Endothelial cell (in vitro differentiated cells): ENCODE results near the gene HYAL1. TPM values are rescaled to one million over a fixed set of nuclear protein-coding genes. Genes with fewer than 3 reads are reported as not detected.

Experiments
- DNase-seq: peaks from one replicate; pipeline ENCODE4 v3.0.0; 2021; ENCODE audit warnings: low spot score
- H3K27ac Mint-ChIP-seq: one replicate; pipeline ENCODE4 v1.8.0; 2021; ENCODE audit warnings: mixed read lengths, inconsistent platforms; ENCODE audit not compliant: unreplicated experiment
- H3K27me3 Mint-ChIP-seq: one replicate; pipeline ENCODE4 v1.8.0; 2021; ENCODE audit warnings: mild to moderate bottlenecking, moderate library complexity, mixed read lengths, inconsistent platforms; ENCODE audit not compliant: unreplicated experiment
- H3K36me3 Mint-ChIP-seq: one replicate; pipeline ENCODE4 v1.8.0; 2021; ENCODE audit warnings: mild to moderate bottlenecking, low read depth, mixed read lengths, inconsistent platforms; ENCODE audit not compliant: unreplicated experiment
- H3K4me1 Mint-ChIP-seq: one replicate; pipeline ENCODE4 v1.8.0; 2021; ENCODE audit warnings: mild to moderate bottlenecking, mixed read lengths, inconsistent platforms; ENCODE audit not compliant: unreplicated experiment
- H3K4me3 Mint-ChIP-seq: one replicate; pipeline ENCODE4 v1.8.0; 2021; ENCODE audit warnings: mild to moderate bottlenecking, mixed read lengths, inconsistent platforms; ENCODE audit not compliant: unreplicated experiment
- H3K9me3 Mint-ChIP-seq: one replicate; pipeline ENCODE4 v1.8.0; 2021; ENCODE audit warnings: mixed read lengths, inconsistent platforms; ENCODE audit not compliant: unreplicated experiment
- CTCF ChIP-seq: fragments of 200-600 bp; sonication (generic); IDR thresholded peaks from one replicate; pipeline ENCODE4 v1.5.0; 2021; ENCODE audit warnings: antibody characterized with exemption; ENCODE audit not compliant: unreplicated experiment
- total RNA-seq: library from RNA; stranded (reverse); fragmentation: NEBNext Ultra II Directional; extraction: Animal tissue kit (Norgen Biotek cat#: 25700); gene quantifications from one replicate; pipeline ENCODE4 v1.2.1, GENCODE V29; 2021; ENCODE audit not compliant: unreplicated experiment

HYAL1 gene
- total RNA-seq, 1 donor from 2014 or later, result 1.6 TPM

GRCh38 chr3:50268703-50269451 lies 34.5 kb downstream of the HYAL1 start, which contains the start of gene SEMA3B:
Gene SEMA3B (plus strand): TSS chr3:50269147. CDS start chr3:50269241, 94 bp downstream.
- no peaks in the 10 kb centered on the region for H3K9me3 Mint-ChIP-seq
- no peak for DNase-seq
- H3K4me3 Mint-ChIP-seq, result no peak within 1 kb of the TSS
- H3K36me3 Mint-ChIP-seq, result peaks cover 9% of the 10 kb centered on the region
- no peak for TF ChIP-seq CTCF
- peaks cover 33% of the 10 kb centered on the region for H3K27me3 Mint-ChIP-seq
- H3K4me1 Mint-ChIP-seq, result peaks cover 7% of the 10 kb centered on the region
- H3K27ac Mint-ChIP-seq, result peak within 1 kb of the TSS; percentile 41

GRCh38 chr3:50268276-50268675 lies 35.1 kb downstream of the HYAL1 start:
- TF ChIP-seq CTCF, result no peak
- H3K9me3 Mint-ChIP-seq, result no peaks in the 10 kb centered on the region
- peaks cover 7% of the 10 kb centered on the region for H3K4me1 Mint-ChIP-seq
- H3K36me3 Mint-ChIP-seq, result peaks cover 9% of the 10 kb centered on the region
- DNase-seq, result no peak
- peaks cover 36% of the 10 kb centered on the region for H3K27me3 Mint-ChIP-seq
- no peak overlapping the region for H3K27ac Mint-ChIP-seq
- H3K4me3 Mint-ChIP-seq, result no peak overlapping the region

GRCh38 chr3:50267280-50267913 lies 36.0 kb downstream of the HYAL1 start:
- H3K27ac Mint-ChIP-seq, result no peak overlapping the region
- TF ChIP-seq CTCF, result no peak
- peaks cover 7% of the 10 kb centered on the region for H3K4me1 Mint-ChIP-seq
- no peaks in the 10 kb centered on the region for H3K9me3 Mint-ChIP-seq
- H3K27me3 Mint-ChIP-seq, result peaks cover 38% of the 10 kb centered on the region
- no peak overlapping the region for H3K4me3 Mint-ChIP-seq
- DNase-seq, result no peak
- peaks cover 9% of the 10 kb centered on the region for H3K36me3 Mint-ChIP-seq

- H3K4me1 Mint-ChIP-seq, result peaks cover 7% of the 10 kb centered on the region
Measured at GRCh38 chr3:50266836-50267235, 36.5 kb downstream of the HYAL1 start.

More at GRCh38 chr3:50266836-50267235, 36.5 kb downstream of the HYAL1 start:
- no peak overlapping the region for H3K27ac Mint-ChIP-seq
- H3K4me3 Mint-ChIP-seq, result no peak overlapping the region
- TF ChIP-seq CTCF, result no peak
- H3K9me3 Mint-ChIP-seq, result no peaks in the 10 kb centered on the region
- peaks cover 9% of the 10 kb centered on the region for H3K36me3 Mint-ChIP-seq
- H3K27me3 Mint-ChIP-seq, result peaks cover 40% of the 10 kb centered on the region
- no peak for DNase-seq
